Mammary epithelial cell (primary cell): ENCODE results near the gene OR1J2.

ENCODE experiments used
- EZH2 ChIP-seq: IDR thresholded peaks from 2 replicates; pipeline ENCODE4 v1.6.1; 2012; ENCODE audit warnings: low read length, inconsistent platforms, borderline replicate concordance
- TF ChIP-seq, protein P1 (sequence below), 2 donors: IDR thresholded peaks in 1 of 2; conservative IDR thresholded peaks in 1 of 2; 2 replicates each; pipeline ENCODE4 v1.5.1; 2011 to 2012; ENCODE audit warnings: inconsistent platforms in 2 of 2, low read length in 2 of 2, mild to moderate bottlenecking in 2 of 2, control low read depth in 1 of 2, low read depth in 1 of 2; ENCODE audit not compliant: insufficient read depth in 1 of 2; ENCODE audit errors: extremely low read depth in 1 of 2

DNA sequence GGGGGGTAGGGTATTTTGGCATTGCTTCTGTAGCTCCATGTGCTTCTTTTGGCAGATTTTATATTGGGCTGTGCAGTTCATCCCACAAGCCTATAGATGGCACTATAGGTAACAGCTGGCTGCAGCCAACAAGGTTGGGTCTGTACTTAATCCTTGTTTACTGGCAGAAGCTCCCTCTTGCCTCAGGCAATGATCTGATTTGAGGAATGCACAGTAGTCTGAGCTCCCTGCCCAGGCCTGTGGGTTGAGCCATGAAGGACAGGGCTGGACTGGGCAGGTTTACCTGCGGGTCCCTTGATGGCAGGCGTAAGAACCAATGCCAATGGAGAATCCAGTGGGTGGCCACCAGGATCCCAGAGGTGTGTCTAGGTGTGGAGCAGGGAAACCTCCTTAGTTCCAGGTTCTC is 11.7 kb upstream of the OR1J2 start:
- TF ChIP-seq EZH2 = no peak
- TF ChIP-seq, protein P1, sequence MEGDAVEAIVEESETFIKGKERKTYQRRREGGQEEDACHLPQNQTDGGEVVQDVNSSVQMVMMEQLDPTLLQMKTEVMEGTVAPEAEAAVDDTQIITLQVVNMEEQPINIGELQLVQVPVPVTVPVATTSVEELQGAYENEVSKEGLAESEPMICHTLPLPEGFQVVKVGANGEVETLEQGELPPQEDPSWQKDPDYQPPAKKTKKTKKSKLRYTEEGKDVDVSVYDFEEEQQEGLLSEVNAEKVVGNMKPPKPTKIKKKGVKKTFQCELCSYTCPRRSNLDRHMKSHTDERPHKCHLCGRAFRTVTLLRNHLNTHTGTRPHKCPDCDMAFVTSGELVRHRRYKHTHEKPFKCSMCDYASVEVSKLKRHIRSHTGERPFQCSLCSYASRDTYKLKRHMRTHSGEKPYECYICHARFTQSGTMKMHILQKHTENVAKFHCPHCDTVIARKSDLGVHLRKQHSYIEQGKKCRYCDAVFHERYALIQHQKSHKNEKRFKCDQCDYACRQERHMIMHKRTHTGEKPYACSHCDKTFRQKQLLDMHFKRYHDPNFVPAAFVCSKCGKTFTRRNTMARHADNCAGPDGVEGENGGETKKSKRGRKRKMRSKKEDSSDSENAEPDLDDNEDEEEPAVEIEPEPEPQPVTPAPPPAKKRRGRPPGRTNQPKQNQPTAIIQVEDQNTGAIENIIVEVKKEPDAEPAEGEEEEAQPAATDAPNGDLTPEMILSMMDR (conservative IDR thresholded peaks at IDR 0.05 in 1 of 2, IDR thresholded peaks at IDR 0.05 in 1 of 2; ENCODE audit: extremely low read depth in 1 of 2, insufficient read depth in 1 of 2, low read depth in 1 of 2, low read length in 2 of 2) = peak; percentile 89 to 96
